Activated T-cell treated with anti-CD3 and anti-CD28 coated beads, Interleukin-2, amount 50 U/mL, for 24 hours (primary cell): ENCODE results near the gene GLOD4.
"Not testable (repeated sequence)": the region's sequence is repeated elsewhere in the genome, so short reads cannot be mapped to it uniquely, and the experiment has no call there.

Source experiments
- DNase-seq: peaks from one replicate; pipeline ENCODE4 v3.0.0-alpha.2; 2020
- H3K27ac Mint-ChIP-seq: 2 replicates; pipeline ENCODE4 v1.8.0; 2020; ENCODE audit warnings: mild to moderate bottlenecking, mixed read lengths
- H3K27me3 Mint-ChIP-seq: 2 replicates; pipeline ENCODE4 v1.8.0; 2020; ENCODE audit warnings: mixed read lengths
- H3K36me3 Mint-ChIP-seq: 2 replicates; pipeline ENCODE4 v1.8.0; 2020; ENCODE audit warnings: low read depth, mixed read lengths
- H3K4me1 Mint-ChIP-seq: 2 replicates; pipeline ENCODE4 v1.8.0; 2020; ENCODE audit warnings: low read depth, mixed read lengths
- H3K4me3 Mint-ChIP-seq: 2 replicates; pipeline ENCODE4 v1.8.0; 2020; ENCODE audit warnings: mild to moderate bottlenecking, moderate library complexity, mixed read lengths
- H3K9me3 Mint-ChIP-seq: 2 replicates; pipeline ENCODE4 v1.8.0; 2020; ENCODE audit warnings: mixed read lengths

The GLOD4 gene

GRCh38 chr17:773016-773415, 9.1 kb downstream of the GLOD4 start:
- H3K4me1 Mint-ChIP-seq, result peaks cover 22% of the 10 kb centered on the region
- H3K27me3 Mint-ChIP-seq, result no peaks in the 10 kb centered on the region
- H3K4me3 Mint-ChIP-seq, result no peak overlapping the region
- no peaks in the 10 kb centered on the region for H3K9me3 Mint-ChIP-seq
- DNase-seq, result no peak
- peaks cover 91% of the 10 kb centered on the region for H3K36me3 Mint-ChIP-seq
- peak overlapping the region; percentile 91 for H3K27ac Mint-ChIP-seq

DNA sequence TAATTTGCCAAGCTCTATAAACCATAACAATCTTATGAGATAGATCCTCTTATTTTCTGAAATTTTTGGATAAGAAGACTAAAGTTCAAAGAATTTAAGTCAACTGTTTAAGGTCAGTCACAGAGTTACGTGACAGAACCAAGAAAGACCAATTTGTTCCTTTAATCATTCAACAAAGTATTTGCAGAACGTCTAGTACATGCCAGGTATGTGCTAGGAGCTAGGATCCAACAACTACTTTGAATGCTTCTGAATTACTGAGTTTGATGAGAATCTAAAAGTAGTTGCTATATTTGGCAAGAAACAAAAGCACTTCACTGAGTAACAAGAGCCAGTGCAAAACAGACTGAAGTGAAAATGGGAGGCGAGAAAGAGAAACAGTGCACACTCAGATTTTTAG, 15.0 kb downstream of the GLOD4 start:
- Mint-ChIP-seq H3K27ac (no peak overlapping the region), H3K27me3 (no peaks in the 10 kb centered on the region), H3K4me3 (no peak overlapping the region), H3K36me3 (peaks cover 77% of the 10 kb centered on the region), H3K9me3 (no peaks in the 10 kb centered on the region), H3K4me1 (no peaks in the 10 kb centered on the region)
- no peak for DNase-seq

GRCh38 chr17:760371-760770, 21.7 kb downstream of the GLOD4 start:
- Mint-ChIP-seq H3K9me3 (no peaks in the 10 kb centered on the region), H3K27me3 (no peaks in the 10 kb centered on the region), H3K4me1 (no peaks in the 10 kb centered on the region), H3K4me3 (no peak overlapping the region), H3K36me3 (peaks cover 80% of the 10 kb centered on the region), H3K27ac (no peak overlapping the region)
- DNase-seq, result no peak

DNA sequence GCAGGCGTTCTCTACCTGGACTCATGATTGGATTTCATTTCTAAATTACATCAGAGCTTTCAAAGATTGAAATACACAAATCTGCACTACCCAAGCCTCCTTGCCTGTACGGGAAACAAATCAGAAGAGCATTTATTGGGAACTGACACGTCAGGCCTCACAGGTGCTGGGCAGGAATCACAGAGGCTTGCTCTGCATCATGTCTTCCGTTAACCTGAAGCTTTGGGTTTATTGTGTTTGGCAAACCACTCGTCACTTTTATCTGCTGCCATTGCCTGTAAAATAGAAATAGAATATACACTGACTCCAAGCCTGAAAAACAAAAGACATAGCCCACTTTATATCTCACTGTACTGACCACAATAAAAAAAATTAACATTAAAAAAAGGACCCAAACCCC, 22.1 kb downstream of the GLOD4 start:
- Mint-ChIP-seq H3K36me3 (peaks cover 76% of the 10 kb centered on the region), H3K27ac (no peak overlapping the region), H3K4me1 (no peaks in the 10 kb centered on the region), H3K9me3 (no peaks in the 10 kb centered on the region), H3K4me3 (no peak overlapping the region), H3K27me3 (no peaks in the 10 kb centered on the region)
- DNase-seq, result no peak

DNA sequence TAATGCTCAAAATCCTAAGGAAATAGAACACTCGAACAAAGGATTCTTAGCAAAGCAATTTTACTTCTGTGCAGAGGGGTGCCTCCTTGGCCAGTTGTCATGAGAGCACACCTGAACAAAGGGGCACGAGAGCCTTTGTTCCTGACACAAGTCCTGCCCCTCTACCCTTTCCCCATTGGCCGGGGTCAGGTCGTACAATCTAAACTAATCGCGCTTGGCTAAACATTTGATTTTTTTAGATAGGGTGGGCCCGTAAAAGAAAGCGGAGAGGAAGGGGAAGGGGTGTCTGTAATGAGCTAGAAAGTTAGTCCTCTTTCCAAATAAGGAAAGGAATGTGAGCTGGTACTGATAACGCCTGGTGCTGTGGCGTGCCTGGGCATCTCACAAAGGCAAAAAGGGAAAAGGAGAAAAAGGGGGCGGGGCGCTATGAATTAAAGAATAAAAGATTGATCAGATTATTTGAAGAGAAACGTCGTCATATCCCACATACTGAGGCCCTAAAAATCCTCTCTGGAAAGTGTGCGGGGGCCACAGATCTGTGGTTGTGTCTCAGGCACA, 26.0 kb downstream of the GLOD4 start:
- H3K9me3 Mint-ChIP-seq, result not testable (repeated sequence)
- peaks cover 56% of the 10 kb centered on the region for H3K36me3 Mint-ChIP-seq

DNA sequence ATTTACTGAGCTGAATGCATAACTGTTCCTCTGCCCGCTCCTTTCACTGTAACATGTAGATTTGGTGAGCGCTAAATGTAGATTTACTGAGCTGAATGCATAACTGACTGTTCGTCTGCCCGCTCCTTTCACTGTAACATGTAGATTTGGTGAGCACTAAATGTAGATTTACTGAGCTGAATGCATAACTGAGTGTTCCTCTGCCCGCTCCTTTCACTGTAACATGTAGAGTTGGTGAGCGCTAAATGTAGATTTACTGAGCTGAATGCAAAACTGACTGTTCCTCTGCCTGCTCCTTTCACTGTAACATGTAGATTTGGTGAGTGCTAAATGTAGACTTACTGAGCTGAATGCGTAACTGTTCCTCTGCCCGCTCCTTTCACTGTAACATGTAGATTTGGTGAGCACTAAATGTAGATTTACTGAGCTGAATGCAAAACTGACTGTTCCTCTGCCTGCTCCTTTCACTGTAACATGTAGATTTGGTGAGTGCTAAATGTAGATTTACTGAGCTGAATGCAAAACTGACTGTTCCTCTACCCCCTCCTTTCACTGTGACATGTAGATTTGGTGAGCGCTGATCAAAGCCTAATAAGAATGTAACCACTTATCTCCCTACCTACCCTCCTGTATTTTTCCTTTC, 26.6 kb downstream of the GLOD4 start:
- DNase-seq, H3K27ac Mint-ChIP-seq, H3K4me3 Mint-ChIP-seq, H3K27me3 Mint-ChIP-seq, H3K9me3 Mint-ChIP-seq: not testable (repeated sequence)
- Mint-ChIP-seq H3K4me1 (peaks cover 22% of the 10 kb centered on the region), H3K36me3 (peaks cover 56% of the 10 kb centered on the region)

More for the DNA sequence above, 26.0 kb downstream of the GLOD4 start:
- not testable (repeated sequence) for H3K27ac Mint-ChIP-seq, DNase-seq, H3K27me3 Mint-ChIP-seq, H3K4me3 Mint-ChIP-seq
- H3K4me1 Mint-ChIP-seq, result peaks cover 15% of the 10 kb centered on the region

DNA sequence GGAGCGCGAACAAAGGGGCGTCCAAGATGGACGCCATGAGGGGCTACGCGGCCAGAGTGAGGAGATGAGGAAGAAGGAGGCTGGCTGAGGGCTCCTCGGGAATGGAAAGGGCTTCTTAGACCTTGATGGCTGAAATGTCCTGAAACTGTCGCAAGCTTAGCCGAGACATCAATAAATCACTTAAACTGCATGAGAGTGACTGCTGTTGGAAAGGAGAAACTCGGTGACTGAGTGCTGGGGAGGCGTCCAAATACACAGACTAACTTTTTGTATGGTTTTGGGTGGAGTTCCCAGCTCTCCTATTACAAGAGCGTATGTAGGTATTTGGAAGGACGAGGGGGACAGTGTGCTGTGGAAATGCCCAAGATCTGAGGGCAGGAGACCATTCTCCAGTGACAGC, 28.7 kb downstream of the GLOD4 start:
- Mint-ChIP-seq H3K27ac (peak overlapping the region; percentile 5), H3K9me3 (peaks cover 4% of the 10 kb centered on the region), H3K4me1 (peaks cover 37% of the 10 kb centered on the region), H3K36me3 (peaks cover 54% of the 10 kb centered on the region), H3K27me3 (no peaks in the 10 kb centered on the region), H3K4me3 (peak overlapping the region; percentile 24)
- no peak for DNase-seq

DNA sequence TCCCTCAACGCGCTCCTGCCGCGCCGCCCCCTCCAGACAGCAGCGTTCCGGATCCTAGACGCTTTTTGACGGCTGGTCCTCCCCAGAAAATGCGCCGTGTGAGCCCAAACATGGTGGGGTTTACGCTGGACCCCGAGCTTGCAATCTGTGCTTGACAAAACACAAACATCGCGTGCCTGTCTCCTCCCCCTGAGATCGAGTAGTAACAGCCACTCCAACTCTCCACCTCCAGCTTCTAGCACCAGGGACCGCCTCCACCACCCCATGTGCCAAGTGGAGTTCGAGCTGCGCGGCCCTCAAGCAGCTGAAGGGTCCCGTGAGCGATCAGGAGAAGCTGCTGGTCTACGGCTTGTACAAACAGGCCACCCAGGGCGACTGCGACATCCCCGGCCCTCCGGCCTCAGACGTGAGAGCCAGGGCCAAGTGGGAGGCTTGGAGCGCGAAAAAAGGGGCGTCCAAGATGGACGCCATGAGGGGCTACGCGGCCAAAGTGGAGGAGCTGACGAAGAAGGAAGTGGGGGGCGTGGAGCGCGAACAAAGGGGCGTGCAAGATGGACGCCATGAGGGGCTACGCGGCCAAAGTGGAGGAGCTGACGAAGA, 29.4 kb downstream of the GLOD4 start:
- no peak for DNase-seq
- Mint-ChIP-seq H3K4me3 (peak overlapping the region; percentile 99), H3K4me1 (peaks cover 43% of the 10 kb centered on the region), H3K27ac (peak overlapping the region; percentile 98), H3K36me3 (peaks cover 57% of the 10 kb centered on the region), H3K27me3 (no peaks in the 10 kb centered on the region), H3K9me3 (peaks cover 4% of the 10 kb centered on the region)

DNA sequence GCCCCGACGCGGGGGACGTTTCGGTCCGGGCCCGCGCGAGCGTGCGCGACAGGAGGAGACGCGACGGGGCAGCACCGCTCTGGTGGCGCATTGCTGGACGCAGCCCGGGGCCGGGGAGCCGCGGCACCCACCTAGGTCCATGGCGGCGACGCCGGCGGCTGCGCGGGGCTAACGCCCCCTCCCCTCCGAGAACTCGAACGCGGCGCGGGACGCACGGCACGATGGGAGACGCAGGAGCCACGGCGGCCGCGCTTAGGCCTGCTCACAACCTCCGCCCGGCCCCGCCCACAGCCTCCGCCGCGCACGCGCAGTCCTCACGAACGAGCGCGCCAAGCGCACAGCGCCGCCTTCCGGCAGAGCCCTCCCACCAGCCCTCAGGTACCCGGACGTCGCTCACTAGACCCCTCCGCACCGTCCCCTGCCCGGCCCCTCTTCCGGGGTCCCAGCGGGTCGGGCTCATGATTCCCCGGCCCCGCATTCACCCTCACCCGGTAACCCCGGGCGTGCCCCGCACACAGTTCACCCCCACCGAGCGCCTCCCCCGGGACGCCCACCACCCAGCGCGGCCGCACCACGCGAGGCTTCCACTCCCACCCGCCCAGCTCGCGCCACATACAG, 30.0 kb downstream of the GLOD4 start, which contains the start of gene GEMIN4:
GEMIN4 (minus strand) TSS at position 263 of the 618 bp plus-strand sequence; CDS start at position 141, 122 bp downstream.
- Mint-ChIP-seq H3K27ac (peak within 1 kb of the TSS; percentile 98), H3K9me3 (peaks cover 4% of the 10 kb centered on the region), H3K36me3 (peaks cover 60% of the 10 kb centered on the region), H3K27me3 (no peaks in the 10 kb centered on the region), H3K4me1 (peaks cover 43% of the 10 kb centered on the region), H3K4me3 (peak within 1 kb of the TSS; percentile 99)
- peak; percentile 100 for DNase-seq

DNA sequence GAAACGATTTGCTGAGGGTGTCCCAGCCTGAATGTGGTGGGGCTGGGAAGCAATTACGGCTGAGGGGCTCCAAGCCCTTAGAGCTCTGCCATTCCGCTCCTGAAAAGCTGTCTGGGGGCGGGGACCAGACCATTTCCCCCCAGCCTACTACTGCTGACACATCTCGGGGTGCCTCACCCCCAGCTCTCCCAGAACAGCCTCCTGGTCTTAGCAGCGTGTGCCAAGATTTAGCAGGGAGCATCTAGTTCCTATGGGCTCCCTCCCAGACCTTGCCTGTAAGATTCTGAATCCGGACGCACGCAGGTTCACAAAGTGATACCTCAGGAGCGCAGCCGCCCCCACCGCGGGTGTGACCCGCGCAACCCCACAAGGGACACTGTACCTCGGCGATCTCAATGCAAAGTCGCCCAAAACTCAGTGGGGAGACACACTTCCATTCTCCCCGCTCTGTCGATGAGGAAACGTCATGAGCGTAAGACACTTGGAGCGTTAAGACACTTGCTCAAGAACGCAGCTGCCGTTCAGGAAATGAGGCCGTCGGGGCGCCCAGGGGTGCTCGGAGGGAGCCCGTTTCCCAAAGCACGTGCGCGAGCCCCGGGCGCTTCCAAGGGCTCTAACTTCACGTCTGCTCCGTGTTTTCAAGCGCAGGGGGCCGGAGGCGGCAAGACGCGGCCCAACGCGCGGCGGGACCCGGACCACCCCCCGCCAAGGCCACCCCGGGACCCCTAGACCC, 30.6 kb downstream of the GLOD4 start:
- H3K27me3 Mint-ChIP-seq, result no peaks in the 10 kb centered on the region
- H3K9me3 Mint-ChIP-seq, result peaks cover 4% of the 10 kb centered on the region
- peaks cover 60% of the 10 kb centered on the region for H3K36me3 Mint-ChIP-seq
- H3K4me3 Mint-ChIP-seq, result peak overlapping the region; percentile 99
- no peak for DNase-seq
- peaks cover 43% of the 10 kb centered on the region for H3K4me1 Mint-ChIP-seq
- H3K27ac Mint-ChIP-seq, result peak overlapping the region; percentile 98

DNA sequence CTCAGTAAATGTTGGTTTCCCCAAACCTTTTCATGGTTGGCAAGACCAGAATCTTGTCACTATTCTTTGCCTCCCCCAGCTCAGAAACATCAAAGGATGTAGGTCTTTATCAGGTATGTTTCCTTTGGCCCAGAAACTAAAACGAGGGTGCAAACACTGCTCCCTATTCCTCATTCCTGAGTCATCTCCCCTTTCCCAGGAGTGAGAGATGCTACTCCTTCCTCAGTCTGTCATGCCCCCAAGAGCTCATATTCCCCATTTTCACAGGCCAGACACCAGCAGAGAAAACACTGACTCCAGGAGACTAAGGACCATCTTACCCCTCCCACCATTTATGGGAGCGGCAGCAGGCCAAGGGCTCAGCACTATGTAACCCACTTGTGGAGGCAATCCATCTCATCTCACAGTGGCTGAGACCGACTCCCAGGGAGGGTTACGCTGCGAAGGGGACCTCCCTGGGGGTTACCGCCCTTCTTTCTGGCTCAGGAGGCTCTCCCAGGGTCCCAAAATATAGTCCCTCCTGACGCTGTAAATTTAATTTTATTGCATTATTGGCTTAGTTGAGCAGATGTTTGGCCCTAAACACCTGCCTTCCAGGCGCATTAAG, 31.5 kb downstream of the GLOD4 start:
- H3K36me3 Mint-ChIP-seq, result peaks cover 60% of the 10 kb centered on the region
- peaks cover 4% of the 10 kb centered on the region for H3K9me3 Mint-ChIP-seq
- H3K4me3 Mint-ChIP-seq, result peak overlapping the region; percentile 99
- peak overlapping the region; percentile 98 for H3K27ac Mint-ChIP-seq
- no peak for DNase-seq
- no peaks in the 10 kb centered on the region for H3K27me3 Mint-ChIP-seq
- peaks cover 43% of the 10 kb centered on the region for H3K4me1 Mint-ChIP-seq

DNA sequence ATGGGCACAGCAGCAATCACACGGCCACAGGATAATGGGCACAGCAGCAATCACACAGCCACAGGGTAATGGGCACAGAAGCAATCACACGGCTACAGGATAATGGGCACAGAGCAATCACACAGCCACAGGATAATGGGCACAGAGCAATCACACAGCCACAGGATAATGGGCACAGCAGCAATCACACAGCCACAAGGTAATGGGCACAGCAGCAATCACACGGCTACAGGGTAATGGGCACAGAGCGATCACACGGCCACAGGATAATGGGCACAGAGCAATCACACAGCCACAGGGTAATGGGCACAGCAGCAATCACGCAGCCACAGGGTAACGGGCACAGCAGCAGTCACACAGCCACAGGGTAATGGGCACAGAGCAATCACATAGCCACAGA, 32.7 kb downstream of the GLOD4 start:
- Mint-ChIP-seq H3K36me3 (peaks cover 70% of the 10 kb centered on the region), H3K4me3 (peak overlapping the region; percentile 99), H3K27ac (peak overlapping the region; percentile 82), H3K4me1 (peaks cover 43% of the 10 kb centered on the region)
- not testable (repeated sequence) for DNase-seq, H3K27me3 Mint-ChIP-seq, H3K9me3 Mint-ChIP-seq

- not testable (repeated sequence) for H3K27ac Mint-ChIP-seq, H3K4me3 Mint-ChIP-seq, H3K9me3 Mint-ChIP-seq, DNase-seq, H3K27me3 Mint-ChIP-seq
- H3K4me1 Mint-ChIP-seq, result peaks cover 45% of the 10 kb centered on the region
- peaks cover 77% of the 10 kb centered on the region for H3K36me3 Mint-ChIP-seq
Measured at GRCh38 chr17:748604-749003, 33.5 kb downstream of the GLOD4 start.
